Epidermal melanocyte (primary cell): ENCODE data around the gene CD33.
"Not testable (repeated sequence)": the region's sequence is repeated elsewhere in the genome, so short reads cannot be mapped to it uniquely, and the experiment has no call there.

Experiments used
- DNase-seq: peaks from one replicate; pipeline ENCODE4 v3.0.0; 2011; ENCODE audit warnings: low spot score; ENCODE audit not compliant: insufficient read length

Gene CD33

DNA sequence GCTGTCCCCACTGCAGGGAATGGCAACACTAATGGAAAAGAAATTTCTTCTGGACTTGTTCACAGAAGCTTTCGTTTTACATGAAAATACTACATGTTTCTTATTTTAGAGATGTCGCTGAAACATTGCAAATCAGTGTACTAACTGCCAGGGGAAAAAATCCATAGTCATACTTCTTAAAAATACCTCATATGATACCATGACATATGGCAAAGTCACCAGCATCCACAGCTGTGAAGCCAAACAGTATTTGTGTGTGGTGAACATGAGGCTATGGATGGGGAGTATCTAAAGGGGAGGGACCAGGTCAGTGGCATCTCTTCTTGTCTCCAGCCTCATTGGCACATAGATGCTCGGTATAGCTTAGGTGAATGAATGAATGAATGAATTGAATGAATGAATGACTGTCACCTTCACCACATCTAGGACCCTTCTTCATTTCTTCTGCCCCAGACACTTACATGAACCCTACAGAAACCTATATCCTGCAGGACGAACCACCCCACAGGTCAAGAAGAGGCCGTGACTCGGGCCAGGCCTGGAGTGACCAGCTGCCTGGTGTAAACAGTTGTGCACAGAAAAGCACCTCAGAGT is 14.6 kb upstream of the CD33 start:
- DNase-seq, result no peak

DNA sequence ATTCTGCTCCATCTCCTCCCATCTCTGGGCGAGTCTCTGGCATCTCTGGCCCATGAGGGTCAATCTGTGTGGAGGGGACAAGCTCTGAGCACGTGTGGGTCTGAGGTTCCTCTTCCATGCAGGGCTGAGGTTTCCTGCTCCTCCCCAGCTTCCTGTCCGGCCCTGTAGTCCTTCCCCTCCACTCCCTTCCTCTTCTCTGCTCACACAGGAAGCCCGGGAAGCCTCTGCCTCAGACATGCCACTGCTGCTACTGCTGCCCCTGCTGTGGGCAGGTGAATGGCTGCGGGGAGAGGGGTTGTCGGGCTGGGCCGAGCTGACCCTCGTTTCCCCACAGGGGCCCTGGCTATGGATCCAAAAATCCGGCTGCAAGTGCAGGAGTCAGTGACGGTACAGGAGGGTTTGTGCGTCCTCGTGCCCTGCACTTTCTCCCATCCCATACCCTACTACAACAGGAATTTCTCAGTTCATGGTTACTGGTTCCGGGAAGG is 14.0 kb upstream of the CD33 start:
- not testable (repeated sequence) for DNase-seq

GRCh38 chr19:51211833-51212232 is 13.0 kb upstream of the CD33 start:
- no peak for DNase-seq

GRCh38 chr19:51219307-51219706 is 5.6 kb upstream of the CD33 start:
- no peak for DNase-seq

DNA sequence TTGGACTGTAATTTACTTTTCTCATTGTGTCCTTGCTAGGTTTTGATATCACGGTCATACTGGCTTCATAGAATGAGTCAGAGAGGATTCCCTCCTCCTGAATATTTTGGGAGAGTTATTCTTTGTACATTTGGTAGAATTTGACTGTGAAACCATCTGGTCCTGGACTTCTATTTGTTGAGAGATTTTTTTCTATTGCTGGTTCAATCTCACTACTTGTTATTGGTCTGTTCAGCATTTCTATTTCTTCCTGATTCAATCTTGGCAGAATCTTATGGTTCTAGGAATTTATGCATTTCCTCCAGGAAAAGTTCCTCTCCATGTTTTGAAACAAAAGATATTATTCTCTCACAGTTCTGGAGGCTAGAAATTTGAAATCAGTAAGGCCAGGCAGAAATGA is 4.9 kb upstream of the CD33 start:
- no peak for DNase-seq

- no peak for DNase-seq
Observed at GRCh38 chr19:51220996-51221395, 3.9 kb upstream of the CD33 start.

DNA sequence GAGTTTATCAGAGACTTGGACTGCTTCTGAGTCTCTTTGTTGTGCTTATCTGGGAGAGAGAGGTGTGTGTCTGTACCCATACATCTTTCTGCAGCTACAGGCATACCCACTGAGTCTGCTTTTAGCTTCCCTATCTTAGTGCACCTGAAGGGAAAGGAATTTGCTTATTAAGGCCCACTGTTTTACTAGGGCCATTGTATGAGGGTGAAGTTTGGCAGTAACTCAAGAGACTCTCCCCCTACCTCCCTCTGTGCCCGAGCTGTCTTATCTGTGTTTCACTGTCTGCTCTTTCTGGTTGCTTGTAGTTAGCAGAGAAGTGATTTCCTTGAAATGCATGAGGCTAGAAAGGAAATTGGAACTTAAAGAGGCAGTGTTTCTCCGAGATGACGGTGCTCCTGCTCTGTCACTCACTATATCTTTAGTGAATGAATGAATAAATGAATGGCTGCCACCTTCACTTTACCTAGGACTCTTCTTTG is 678 bp upstream of the CD33 start:
- no peak for DNase-seq

DNA sequence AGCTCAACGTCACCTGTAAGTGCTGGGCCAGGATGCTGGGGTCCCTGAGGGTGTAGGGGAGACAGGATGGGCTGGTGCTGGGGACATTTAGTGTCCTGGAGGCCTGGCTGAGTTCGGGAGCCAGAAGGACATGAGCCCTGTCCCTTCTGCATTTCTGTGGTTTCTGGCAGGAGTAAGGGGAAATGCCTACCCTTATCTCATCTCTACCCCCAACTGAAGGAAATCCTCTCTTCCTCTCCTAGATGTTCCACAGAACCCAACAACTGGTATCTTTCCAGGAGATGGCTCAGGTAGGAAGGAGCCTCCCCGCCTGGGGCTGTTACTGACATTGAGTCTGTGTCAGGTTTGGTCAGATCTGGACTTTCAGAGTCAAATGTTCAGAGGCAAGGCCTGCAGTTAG is 1.2 kb downstream of the CD33 start:
- no peak for DNase-seq

DNA sequence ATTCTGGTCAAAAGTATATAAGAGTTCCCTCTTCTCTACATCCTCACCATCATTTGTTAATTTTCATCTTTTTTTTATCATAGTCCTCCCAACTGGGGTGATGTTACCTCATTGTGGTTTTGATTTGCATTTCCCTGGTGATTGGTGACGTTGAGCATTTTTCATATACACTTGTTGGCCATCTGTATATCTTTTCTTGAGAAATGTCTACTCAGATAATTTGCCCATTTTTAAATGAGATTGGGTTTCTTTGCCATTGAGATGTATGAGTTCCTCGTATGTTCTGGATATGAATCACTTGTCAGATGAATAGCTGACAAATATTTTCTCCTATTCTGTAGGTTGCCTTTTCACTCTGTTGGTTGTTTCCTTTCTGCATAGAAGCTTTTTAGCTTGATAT is 2.4 kb downstream of the CD33 start:
- DNase-seq, result no peak

DNA sequence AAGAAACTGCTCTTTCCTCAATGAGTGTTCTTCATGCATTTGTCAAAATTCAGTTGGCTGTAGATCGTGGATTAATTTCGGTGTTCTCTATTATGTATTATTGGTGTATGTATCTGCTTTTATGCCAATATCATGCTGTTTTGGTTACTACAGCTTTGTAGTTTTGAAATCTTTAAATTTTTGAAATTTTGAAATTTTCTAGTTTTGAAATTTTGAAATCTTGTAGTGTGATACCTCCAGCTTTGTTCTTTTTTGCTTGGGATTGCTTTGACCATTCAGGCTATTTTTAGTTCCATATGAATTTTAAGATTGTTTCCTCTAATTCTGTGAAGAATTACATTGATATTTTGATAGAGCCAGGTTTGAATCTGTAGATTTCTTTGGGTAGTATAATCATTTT is 3.1 kb downstream of the CD33 start:
- no peak for DNase-seq

- no peak for DNase-seq
Observed at GRCh38 chr19:51240866-51241265, 16.0 kb downstream of the CD33 start.

- no peak for DNase-seq
Observed at GRCh38 chr19:51242881-51243630, 18.2 kb downstream of the CD33 start.

DNA sequence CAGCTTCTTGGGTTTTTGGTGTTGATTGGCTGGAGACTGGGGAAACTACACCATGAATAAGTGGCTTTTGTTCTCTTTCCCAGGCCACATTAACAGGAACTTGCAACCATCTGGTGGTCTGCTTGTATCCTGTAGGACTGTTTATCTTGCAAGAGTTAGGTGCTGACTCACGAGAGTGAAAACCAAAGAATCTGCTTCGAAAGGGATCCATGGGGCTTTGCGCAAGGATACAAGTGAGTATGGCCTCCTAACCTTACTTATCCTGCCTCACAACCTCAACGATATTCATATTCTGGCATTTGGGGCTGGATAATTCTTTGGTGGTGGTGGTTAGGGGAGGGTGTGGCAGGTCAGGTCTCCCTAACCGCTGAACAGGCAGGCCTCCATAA is 21.3 kb downstream of the CD33 start:
- no peak for DNase-seq

GRCh38 chr19:51247972-51248590 is 23.2 kb downstream of the CD33 start:
- DNase-seq, result no peak

DNA sequence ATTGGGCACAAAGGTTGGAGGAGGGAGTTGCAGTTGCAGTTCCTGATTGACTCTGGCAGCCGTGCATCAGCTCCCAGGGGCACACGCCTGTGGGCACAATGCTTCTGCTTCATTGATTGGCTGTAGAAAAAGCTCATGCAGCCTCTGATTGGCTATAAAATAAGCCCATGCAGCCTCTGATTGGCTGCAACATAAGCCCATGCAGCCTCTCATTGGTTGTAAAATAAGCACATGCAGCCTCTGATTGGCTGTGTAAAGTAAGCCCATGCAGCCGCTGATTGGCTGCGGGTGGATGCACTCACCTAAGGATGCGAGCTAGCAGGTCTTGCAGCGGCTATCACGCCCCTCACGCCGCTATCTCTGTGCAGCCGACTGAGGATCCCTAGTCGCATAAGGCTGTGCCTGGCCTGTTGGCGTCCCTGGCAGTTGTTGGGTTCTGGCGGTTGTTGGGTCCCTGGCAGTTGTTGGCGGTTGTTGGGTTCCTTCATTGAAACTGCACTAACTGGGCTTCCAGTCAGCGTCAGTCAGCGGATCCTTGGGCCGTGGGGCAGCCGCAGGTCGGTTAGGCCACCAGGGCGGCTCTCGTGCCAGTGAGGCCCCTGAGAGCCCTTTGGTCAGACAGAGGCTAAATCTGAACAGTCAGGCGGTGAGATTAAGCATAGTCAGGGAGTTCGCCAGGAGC is 26.0 kb downstream of the CD33 start, which contains the start of gene SIGLECL1:
SIGLECL1 (plus strand) TSS at position 295 of the 682 bp plus-strand sequence. CDS start 12,993 bp downstream, outside the sequence.
- DNase-seq, result no peak

- DNase-seq, result no peak
Observed at GRCh38 chr19:51251468-51251820, 26.6 kb downstream of the CD33 start.

- DNase-seq, result no peak
Observed at GRCh38 chr19:51252306-51253079, 27.6 kb downstream of the CD33 start.

DNA sequence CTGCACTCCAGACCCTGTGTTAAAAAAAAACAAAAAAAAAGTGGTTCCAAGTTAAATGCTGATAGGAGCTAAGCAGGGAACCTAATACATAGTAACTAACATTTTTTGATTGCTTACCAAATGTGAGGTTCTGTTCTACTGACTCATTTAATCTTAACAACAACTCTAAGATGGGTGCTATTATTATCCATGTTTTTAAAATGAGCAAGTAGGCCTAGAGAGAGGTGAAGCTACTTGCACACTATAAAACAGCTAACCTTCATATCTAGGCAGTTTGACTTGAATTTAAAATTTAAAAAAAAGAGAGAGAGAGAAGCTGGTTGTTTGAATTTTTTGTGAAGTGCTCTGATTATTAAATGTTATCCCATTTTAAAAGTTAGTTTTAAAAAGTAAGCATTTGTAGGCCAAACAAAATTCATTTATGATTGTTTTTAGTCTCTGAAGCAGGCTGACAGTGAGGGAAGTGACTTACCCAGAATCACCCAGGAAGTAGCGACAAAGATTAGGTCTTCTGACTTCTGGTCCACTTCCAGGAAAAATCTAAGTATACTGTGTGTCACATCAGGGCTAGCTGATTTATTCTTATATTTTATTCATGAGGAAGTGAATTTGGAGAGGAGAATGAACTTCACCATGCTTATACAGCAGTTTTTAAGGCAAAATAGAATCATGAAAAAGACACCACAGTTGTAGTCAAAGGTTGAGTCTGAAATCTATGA is 28.4 kb downstream of the CD33 start:
- DNase-seq, result no peak

- no peak for DNase-seq
Observed at GRCh38 chr19:51256155-51256625, 31.3 kb downstream of the CD33 start.

- DNase-seq, result no peak
Observed at GRCh38 chr19:51257471-51257870, 32.6 kb downstream of the CD33 start.
